SJCRH30 (cell line): ENCODE data around the gene AMMECR1. TPM values are rescaled to one million over a fixed set of nuclear protein-coding genes. Genes with fewer than 3 reads are reported as not detected.

ENCODE experiments used
- DNase-seq, 2 experiments: peaks; one replicate each; pipeline ENCODE4 v3.0.0-alpha.2; 2015 to 2020
- H3K27ac ChIP-seq: fragments of 250-450 bp; sonication (Bioruptor Pico); 2 replicates; pipeline ENCODE4 v1.5.1; 2020; ENCODE audit warnings: mild to moderate bottlenecking, moderate library complexity
- H3K27me3 ChIP-seq: fragments of 250-450 bp; sonication (Bioruptor Pico); 2 replicates; pipeline ENCODE4 v1.5.1; 2020; ENCODE audit warnings: mild to moderate bottlenecking, moderate library complexity
- H3K36me3 ChIP-seq: fragments of 250-450 bp; sonication (Bioruptor Pico); 2 replicates; pipeline ENCODE4 v1.5.1; 2020; ENCODE audit warnings: mild to moderate bottlenecking, moderate library complexity
- H3K4me1 ChIP-seq: fragments of 250-450 bp; sonication (Bioruptor Pico); 2 replicates; pipeline ENCODE4 v1.5.1; 2020; ENCODE audit warnings: mild to moderate bottlenecking, moderate library complexity
- H3K4me3 ChIP-seq: fragments of 250-450 bp; sonication (Bioruptor Pico); 2 replicates; pipeline ENCODE4 v1.5.1; 2020; ENCODE audit warnings: mild to moderate bottlenecking, moderate library complexity
- H3K9me3 ChIP-seq: fragments of 250-450 bp; sonication (Bioruptor Pico); replicated peaks from 2 replicates; pipeline ENCODE4 v1.5.1; 2020; ENCODE audit warnings: mild to moderate bottlenecking, moderate library complexity
- total RNA-seq: library from RNA; depleted of rRNA; stranded (reverse); fragments of >200 nt; shearing (Covaris generic); gene quantifications from 2 replicates; pipeline ENCODE4 v1.2.3, GENCODE V29; 2014

Gene AMMECR1
- total RNA-seq, 1 experiment from 2014 or later, result 12.4 TPM

- no peaks in the 10 kb centered on the region for H3K4me1 ChIP-seq
- H3K9me3 ChIP-seq, result no peaks in the 10 kb centered on the region
- no peaks in the 10 kb centered on the region for H3K27me3 ChIP-seq
- H3K36me3 ChIP-seq, result no peaks in the 10 kb centered on the region
- no peak for DNase-seq
- H3K27ac ChIP-seq, result no peak overlapping the region
- no peak overlapping the region for H3K4me3 ChIP-seq
Measured at GRCh38 chrX:110293658-110294057, 24.2 kb downstream of the AMMECR1 start.

DNA sequence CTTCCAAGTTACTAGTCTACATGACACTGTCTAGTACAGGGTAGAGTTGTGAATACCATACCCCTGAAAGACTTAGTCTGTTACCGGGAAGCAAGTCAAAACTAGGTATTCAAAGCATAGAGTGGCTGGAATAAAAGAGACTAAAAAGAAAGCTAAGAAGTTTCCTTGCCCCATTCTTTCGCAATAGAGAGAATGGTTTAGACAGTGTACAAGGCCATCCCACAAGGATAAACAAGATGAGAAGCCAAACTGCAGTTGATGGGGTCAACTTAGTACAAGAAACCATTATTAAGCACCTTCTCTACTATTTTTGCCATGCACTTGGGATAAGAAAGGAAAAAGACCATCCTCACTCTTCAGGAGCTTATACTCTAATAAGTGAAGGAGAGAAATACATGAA, 30.3 kb downstream of the AMMECR1 start:
- DNase-seq, result no peak
- no peak overlapping the region for H3K4me3 ChIP-seq
- H3K27ac ChIP-seq, result no peak overlapping the region
- no peaks in the 10 kb centered on the region for H3K27me3 ChIP-seq
- no peaks in the 10 kb centered on the region for H3K4me1 ChIP-seq
- no peaks in the 10 kb centered on the region for H3K36me3 ChIP-seq
- no peaks in the 10 kb centered on the region for H3K9me3 ChIP-seq

DNA sequence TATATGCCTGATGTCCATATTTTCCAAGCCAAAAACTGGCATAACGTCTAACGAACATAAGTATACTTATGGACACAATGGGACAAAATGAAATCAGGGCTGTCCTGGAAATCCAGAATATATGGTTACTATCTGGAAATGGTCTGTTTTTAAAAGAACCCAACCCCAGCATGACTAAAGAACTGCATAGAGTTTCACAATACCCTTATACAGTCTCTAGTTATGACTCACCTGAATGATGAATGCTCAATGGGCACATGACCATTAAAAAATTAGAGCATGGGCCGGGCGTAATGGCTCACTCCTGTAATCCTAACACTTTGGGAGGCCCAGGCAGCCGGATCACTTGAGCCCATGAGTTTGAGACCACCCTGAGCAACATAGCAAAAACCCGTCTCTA, 31.8 kb downstream of the AMMECR1 start:
- no peak for DNase-seq
- no peak overlapping the region for H3K27ac ChIP-seq
- no peak overlapping the region for H3K4me3 ChIP-seq
- no peaks in the 10 kb centered on the region for H3K36me3 ChIP-seq
- H3K9me3 ChIP-seq, result no peaks in the 10 kb centered on the region
- H3K27me3 ChIP-seq, result no peaks in the 10 kb centered on the region
- H3K4me1 ChIP-seq, result no peaks in the 10 kb centered on the region

DNA sequence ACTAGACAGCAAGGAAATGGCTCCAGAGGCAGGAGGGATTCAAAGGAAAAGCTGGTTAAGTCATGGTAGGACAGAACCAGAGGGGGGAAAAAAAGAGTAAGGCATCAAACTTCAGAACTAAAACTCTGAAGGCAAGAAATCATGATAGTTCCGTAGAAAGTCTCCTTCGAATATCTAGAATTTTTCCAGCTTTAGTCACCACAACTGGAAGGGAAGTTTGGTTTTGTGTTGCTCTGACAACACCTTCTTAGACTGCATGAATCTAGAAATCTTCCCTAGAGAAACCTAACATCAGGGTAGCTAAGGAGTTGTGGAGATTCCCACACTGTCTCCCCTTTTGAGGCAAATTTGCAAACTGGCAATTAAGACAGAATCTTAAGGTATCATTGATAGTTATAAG, 33.7 kb downstream of the AMMECR1 start:
- Histone ChIP-seq H3K27ac (no peak overlapping the region), H3K36me3 (no peaks in the 10 kb centered on the region), H3K27me3 (no peaks in the 10 kb centered on the region), H3K9me3 (no peaks in the 10 kb centered on the region), H3K4me3 (no peak overlapping the region), H3K4me1 (no peaks in the 10 kb centered on the region)
- no peak for DNase-seq

DNA sequence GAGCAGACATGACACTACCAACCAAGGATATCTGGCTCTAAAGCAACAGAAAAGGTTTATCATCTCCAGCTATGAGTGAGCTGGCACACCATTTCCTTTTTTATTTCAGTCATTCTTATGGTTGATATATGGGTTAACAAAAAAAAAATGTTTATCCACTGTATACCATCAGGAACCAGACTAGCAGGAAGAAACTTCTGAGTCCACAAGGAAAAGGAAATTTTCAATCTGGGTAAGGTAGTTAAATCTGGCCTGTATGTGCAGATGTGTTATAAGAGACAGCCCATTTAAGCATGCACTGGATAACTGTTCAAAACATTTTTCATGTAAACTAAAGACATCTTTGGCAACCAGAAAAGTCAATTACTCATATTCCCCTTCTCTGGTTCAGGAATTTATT, 35.0 kb downstream of the AMMECR1 start:
- H3K36me3 ChIP-seq, result no peaks in the 10 kb centered on the region
- no peaks in the 10 kb centered on the region for H3K4me1 ChIP-seq
- no peak overlapping the region for H3K4me3 ChIP-seq
- H3K27ac ChIP-seq, result no peak overlapping the region
- DNase-seq, result no peak
- no peaks in the 10 kb centered on the region for H3K9me3 ChIP-seq
- no peaks in the 10 kb centered on the region for H3K27me3 ChIP-seq

DNA sequence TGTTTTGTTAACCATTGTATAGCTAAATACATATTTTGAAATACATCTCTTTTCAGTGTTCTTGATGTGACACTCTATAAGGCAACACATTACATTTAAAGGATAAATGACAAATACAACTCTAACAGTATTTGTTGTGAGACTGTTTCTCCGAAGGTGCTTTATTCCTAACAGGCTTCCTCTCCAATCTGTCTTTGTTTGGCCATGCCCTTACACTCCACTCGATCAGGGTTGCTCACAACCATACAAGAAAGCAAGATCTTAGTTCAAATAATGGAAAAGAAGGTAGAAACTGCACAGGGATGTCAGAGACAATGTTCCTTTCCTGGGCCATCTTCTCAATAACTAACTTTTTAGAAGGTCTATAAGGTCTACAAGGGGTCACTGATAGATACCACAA, 36.5 kb downstream of the AMMECR1 start:
- Histone ChIP-seq H3K9me3 (no peaks in the 10 kb centered on the region), H3K4me1 (no peaks in the 10 kb centered on the region), H3K4me3 (no peak overlapping the region), H3K27me3 (no peaks in the 10 kb centered on the region), H3K27ac (no peak overlapping the region), H3K36me3 (no peaks in the 10 kb centered on the region)
- no peak for DNase-seq

DNA sequence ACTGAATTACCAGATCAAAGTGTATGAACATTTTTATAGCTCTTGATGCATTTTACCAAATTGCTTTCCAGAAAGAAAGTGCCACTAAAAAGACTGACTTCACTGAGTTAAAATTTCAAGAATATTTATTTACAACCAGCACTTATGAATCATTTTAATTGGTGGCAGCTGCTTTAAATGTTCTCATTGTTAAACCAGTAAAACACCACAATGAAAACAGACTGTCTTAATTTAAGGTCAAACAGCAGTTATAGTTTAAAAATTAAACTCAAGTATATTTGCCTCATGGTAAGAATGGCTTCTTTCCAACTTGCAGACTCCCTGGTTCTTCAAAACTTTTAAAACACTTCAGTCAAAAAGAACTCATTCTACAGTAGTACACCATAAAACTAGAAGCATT, 36.9 kb downstream of the AMMECR1 start:
- Histone ChIP-seq H3K4me3 (no peak overlapping the region), H3K9me3 (no peaks in the 10 kb centered on the region), H3K27me3 (no peaks in the 10 kb centered on the region), H3K4me1 (no peaks in the 10 kb centered on the region), H3K36me3 (no peaks in the 10 kb centered on the region), H3K27ac (no peak overlapping the region)
- DNase-seq, result no peak

GRCh38 chrX:110277609-110278008, 40.3 kb downstream of the AMMECR1 start:
- Histone ChIP-seq H3K27me3 (no peaks in the 10 kb centered on the region), H3K4me3 (no peak overlapping the region), H3K4me1 (no peaks in the 10 kb centered on the region), H3K27ac (no peak overlapping the region), H3K36me3 (no peaks in the 10 kb centered on the region), H3K9me3 (no peaks in the 10 kb centered on the region)
- no peak for DNase-seq

- DNase-seq, result no peak
- H3K4me3 ChIP-seq, result no peak overlapping the region
- H3K27ac ChIP-seq, result no peak overlapping the region
- H3K4me1 ChIP-seq, result no peaks in the 10 kb centered on the region
- no peaks in the 10 kb centered on the region for H3K9me3 ChIP-seq
- H3K36me3 ChIP-seq, result no peaks in the 10 kb centered on the region
- no peaks in the 10 kb centered on the region for H3K27me3 ChIP-seq
Measured at GRCh38 chrX:110276778-110277177, 41.1 kb downstream of the AMMECR1 start.

- no peaks in the 10 kb centered on the region for H3K4me1 ChIP-seq
- no peak overlapping the region for H3K4me3 ChIP-seq
- no peak overlapping the region for H3K27ac ChIP-seq
- no peaks in the 10 kb centered on the region for H3K36me3 ChIP-seq
- DNase-seq, result no peak
- no peaks in the 10 kb centered on the region for H3K9me3 ChIP-seq
- no peaks in the 10 kb centered on the region for H3K27me3 ChIP-seq
Measured at GRCh38 chrX:110268886-110269285, 49.0 kb downstream of the AMMECR1 start.

DNA sequence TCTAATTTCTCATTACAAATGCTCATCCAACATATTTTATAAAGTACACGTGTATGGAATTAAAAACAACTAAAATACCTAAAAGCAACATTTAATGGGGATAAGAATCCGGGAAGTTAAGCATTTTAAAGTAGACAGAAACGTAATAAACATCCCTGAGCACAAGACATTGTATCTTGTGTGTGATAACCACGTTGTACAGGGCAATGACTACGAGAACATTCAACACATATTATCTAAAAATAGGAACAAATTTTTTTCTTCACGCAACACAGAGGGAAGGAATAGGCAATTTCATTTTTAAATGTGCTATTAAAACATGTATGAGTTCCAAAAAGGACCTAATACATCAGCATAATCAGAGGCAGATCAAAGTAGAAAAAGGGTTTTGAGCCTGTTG, 49.5 kb downstream of the AMMECR1 start:
- H3K9me3 ChIP-seq, result no peaks in the 10 kb centered on the region
- no peaks in the 10 kb centered on the region for H3K36me3 ChIP-seq
- no peaks in the 10 kb centered on the region for H3K4me1 ChIP-seq
- no peaks in the 10 kb centered on the region for H3K27me3 ChIP-seq
- H3K27ac ChIP-seq, result no peak overlapping the region
- no peak overlapping the region for H3K4me3 ChIP-seq
- no peak for DNase-seq

GRCh38 chrX:110267874-110268273, 50.0 kb downstream of the AMMECR1 start:
- Histone ChIP-seq H3K27me3 (no peaks in the 10 kb centered on the region), H3K4me3 (no peak overlapping the region), H3K9me3 (no peaks in the 10 kb centered on the region), H3K27ac (no peak overlapping the region), H3K36me3 (no peaks in the 10 kb centered on the region), H3K4me1 (no peaks in the 10 kb centered on the region)
- DNase-seq, result no peak

GRCh38 chrX:110265661-110266060, 52.2 kb downstream of the AMMECR1 start:
- Histone ChIP-seq H3K4me1 (no peaks in the 10 kb centered on the region), H3K27ac (no peak overlapping the region), H3K27me3 (no peaks in the 10 kb centered on the region), H3K9me3 (no peaks in the 10 kb centered on the region), H3K36me3 (no peaks in the 10 kb centered on the region), H3K4me3 (no peak overlapping the region)
- no peak for DNase-seq

GRCh38 chrX:110259117-110259516, 58.8 kb downstream of the AMMECR1 start:
- Histone ChIP-seq H3K9me3 (no peaks in the 10 kb centered on the region), H3K4me3 (no peak overlapping the region), H3K4me1 (no peaks in the 10 kb centered on the region), H3K36me3 (no peaks in the 10 kb centered on the region), H3K27ac (no peak overlapping the region), H3K27me3 (no peaks in the 10 kb centered on the region)
- no peak for DNase-seq

- Histone ChIP-seq H3K9me3 (no peaks in the 10 kb centered on the region), H3K27me3 (no peaks in the 10 kb centered on the region), H3K27ac (no peak overlapping the region), H3K36me3 (no peaks in the 10 kb centered on the region), H3K4me1 (no peaks in the 10 kb centered on the region), H3K4me3 (no peak overlapping the region)
- DNase-seq, result no peak
Measured at GRCh38 chrX:110258552-110258951, 59.3 kb downstream of the AMMECR1 start.

DNA sequence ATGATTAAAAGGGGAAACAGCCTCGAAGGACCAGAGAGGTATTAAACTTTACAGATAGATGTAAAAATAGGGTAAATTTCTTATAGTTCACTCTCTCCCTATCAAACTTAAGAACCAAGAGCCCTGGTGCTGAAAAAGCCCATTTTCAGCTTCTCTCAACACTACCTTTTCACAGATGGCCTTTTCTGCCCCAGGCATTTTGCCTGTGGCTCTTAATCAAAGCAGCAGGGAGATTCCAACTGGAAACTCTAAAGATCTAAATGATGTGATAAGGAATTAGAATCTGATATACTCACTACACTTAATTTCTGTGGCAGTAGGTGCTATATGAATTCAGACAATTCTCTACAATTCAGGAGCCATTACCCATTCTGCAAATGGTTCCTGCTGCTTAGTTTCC, 60.0 kb downstream of the AMMECR1 start:
- DNase-seq, result no peak
- Histone ChIP-seq H3K36me3 (no peaks in the 10 kb centered on the region), H3K27ac (no peak overlapping the region), H3K4me3 (no peak overlapping the region), H3K27me3 (no peaks in the 10 kb centered on the region), H3K4me1 (no peaks in the 10 kb centered on the region), H3K9me3 (no peaks in the 10 kb centered on the region)

DNA sequence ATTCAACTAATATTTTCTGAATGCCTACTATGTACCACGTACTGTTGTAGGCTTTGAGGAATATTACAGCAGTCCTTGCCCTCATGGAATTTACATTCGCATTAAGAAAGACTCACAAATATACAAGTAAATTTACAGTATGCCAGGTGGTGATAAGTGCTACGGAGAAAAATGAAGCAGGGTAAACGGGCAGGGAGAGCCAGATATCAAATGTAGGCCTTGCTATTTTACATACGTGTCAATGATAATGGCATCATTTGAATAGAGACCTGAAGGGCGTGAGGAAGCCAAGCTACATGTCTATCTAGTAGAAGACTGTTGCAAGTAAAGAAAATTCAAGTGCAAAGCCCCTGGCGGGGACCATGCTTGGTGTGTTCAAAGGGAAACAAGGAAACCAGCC, 65.2 kb downstream of the AMMECR1 start:
- H3K9me3 ChIP-seq, result no peaks in the 10 kb centered on the region
- DNase-seq, result no peak
- H3K27me3 ChIP-seq, result no peaks in the 10 kb centered on the region
- no peaks in the 10 kb centered on the region for H3K36me3 ChIP-seq
- no peak overlapping the region for H3K4me3 ChIP-seq
- H3K27ac ChIP-seq, result no peak overlapping the region
- no peaks in the 10 kb centered on the region for H3K4me1 ChIP-seq
